Stimulated activated CD4-positive, alpha-beta T cell treated with anti-CD3 and anti-CD28 coated beads, Interleukin-15, amount 100 ng/mL, for 48 hours (primary cell): ENCODE measurements around the gene DIO2.

Experiments used
- DNase-seq, 2 donors: peaks; one replicate each; pipeline ENCODE4 v3.0.0-alpha.2; 2020; ENCODE audit warnings: low read depth in 2 of 2

DIO2 gene

GRCh38 chr14:80211153-80212022, at the start of gene DIO2:
TSS of gene DIO2 (minus strand) at chr14:80211504. CDS start at chr14:80211472, 32 bp downstream.
- no peak for DNase-seq

- DNase-seq = no peak
Measured at GRCh38 chr14:80260645-80261044, 49.3 kb upstream of the DIO2 start.

GRCh38 chr14:80239631-80240030, 28.3 kb upstream of the DIO2 start:
- no peak for DNase-seq

GRCh38 chr14:80237143-80237542, 25.8 kb upstream of the DIO2 start:
- DNase-seq = no peak

GRCh38 chr14:80233470-80234089, 22.3 kb upstream of the DIO2 start:
- no peak for DNase-seq

GRCh38 chr14:80231702-80232101, 20.4 kb upstream of the DIO2 start:
- no peak for DNase-seq

- DNase-seq = no peak
Measured at GRCh38 chr14:80223696-80224465, 12.6 kb upstream of the DIO2 start.

GRCh38 chr14:80216818-80217217, 5.5 kb upstream of the DIO2 start:
- DNase-seq = no peak

- DNase-seq = no peak
Measured at GRCh38 chr14:80215756-80216581, 4.7 kb upstream of the DIO2 start.

- no peak for DNase-seq
Measured at GRCh38 chr14:80215081-80215480, 3.8 kb upstream of the DIO2 start.

GRCh38 chr14:80213602-80214001, 2.3 kb upstream of the DIO2 start:
- DNase-seq = no peak

GRCh38 chr14:80212023-80212397, 706 bp upstream of the DIO2 start:
- DNase-seq = no peak

- DNase-seq = no peak
Measured at GRCh38 chr14:80208461-80208860, 2.8 kb downstream of the DIO2 start.

GRCh38 chr14:80206351-80207080, 4.8 kb downstream of the DIO2 start:
- no peak for DNase-seq

- no peak for DNase-seq
Measured at GRCh38 chr14:80202888-80203562, 8.3 kb downstream of the DIO2 start.

GRCh38 chr14:80200093-80200492, 11.2 kb downstream of the DIO2 start:
- DNase-seq = no peak

GRCh38 chr14:80188571-80188970, 22.7 kb downstream of the DIO2 start:
- no peak for DNase-seq

GRCh38 chr14:80186301-80186800, 25.0 kb downstream of the DIO2 start:
- DNase-seq = no peak

GRCh38 chr14:80176893-80177292, 34.4 kb downstream of the DIO2 start:
- no peak for DNase-seq

GRCh38 chr14:80172375-80173051, 38.8 kb downstream of the DIO2 start:
- no peak for DNase-seq
